H1 (cell line): Measurements from ENCODE around the gene YWHAG. TPM values are rescaled to one million over a fixed set of nuclear protein-coding genes. Genes with fewer than 3 reads are reported as not detected.

ENCODE experiments used
- CTCF ChIA-PET: fragments of 300-600 bp; sonication (Branson Sonifier 250); formaldehyde crosslinking; loops from one replicate; lab custom pipeline; 2021; ENCODE audit not compliant: partially characterized antibody; lab: Charles Lee
- POLR2A ChIA-PET: fragments of 300-600 bp; sonication (Branson Sonifier 250); formaldehyde crosslinking; loops from one replicate; lab custom pipeline; 2021; ENCODE audit warnings: inconsistent platforms; ENCODE audit not compliant: partially characterized antibody; lab: Charles Lee
- DNase-seq, 2 experiments: peaks; one replicate each; pipeline versions ENCODE4 v3.0.0 to v3.0.0-alpha.2; 2010 to 2022; ENCODE audit warnings: low spot score in 2 of 2, low read depth in 1 of 2, mixed read lengths in 1 of 2
- FAIRE-seq: peaks from 2 replicates; lab custom pipeline; 2011; peaks lifted over from hg19 to GRCh38; lab: Jason Lieb, UNC
- H2AFZ ChIP-seq: 2 replicates; pipeline ENCODE4 v1.8.1; 2012; ENCODE audit warnings: low read length, inconsistent platforms
- H2AK5ac ChIP-seq: 2 replicates; pipeline ENCODE4 v1.6.1; 2013; ENCODE audit warnings: low read depth, low read length
- H2BK120ac ChIP-seq: replicated peaks from 2 replicates; pipeline ENCODE3; 2013; ENCODE audit warnings: low read depth, low read length, inconsistent platforms
- H2BK12ac ChIP-seq: 2 replicates; pipeline ENCODE4 v1.6.1; 2013; ENCODE audit warnings: low read depth, low read length
- H2BK15ac ChIP-seq: 2 replicates; pipeline ENCODE4 v1.6.1; 2013; ENCODE audit warnings: low read length
- H2BK20ac ChIP-seq: 2 replicates; pipeline ENCODE4 v1.6.1; 2013; ENCODE audit warnings: low read length
- H2BK5ac ChIP-seq: 2 replicates; pipeline ENCODE4 v1.6.1; 2013; ENCODE audit warnings: low read depth, low read length
- H3K14ac ChIP-seq: 2 replicates; pipeline ENCODE4 v1.6.1; 2013; ENCODE audit warnings: inconsistent platforms; ENCODE audit not compliant: insufficient read length
- H3K18ac ChIP-seq: 2 replicates; pipeline ENCODE4 v1.6.1; 2013; ENCODE audit warnings: low read length; ENCODE audit errors: extremely low read depth
- H3K23ac ChIP-seq: 2 replicates; pipeline ENCODE4 v1.6.1; 2013; ENCODE audit warnings: inconsistent platforms; ENCODE audit not compliant: insufficient read length
- H3K23me2 ChIP-seq: 2 replicates; pipeline ENCODE4 v1.6.1; 2013; ENCODE audit warnings: low read depth, low read length
- H3K27ac ChIP-seq: 2 replicates; pipeline ENCODE4 v1.6.1; 2011; ENCODE audit warnings: low read depth, low read length, inconsistent platforms
- H3K27me3 ChIP-seq, 4 experiments: replicated peaks in 1 of 4; 1 replicate in 1 of 4; 2 replicates in 3 of 4; pipeline versions ENCODE4 v1.6.1 to v1.8.1; 2011 to 2013; ENCODE audit warnings: low read length in 3 of 4, mild to moderate bottlenecking in 3 of 4, inconsistent platforms in 2 of 4, mixed read lengths in 2 of 4, moderate library complexity in 1 of 4; ENCODE audit not compliant: control insufficient read depth in 3 of 4, insufficient read depth in 3 of 4; ENCODE audit errors: extremely low read depth in 1 of 4
- H3K36me3 ChIP-seq, 4 experiments: 2 replicates each; pipeline versions ENCODE4 v1.6.1 to v1.8.1; 2011 to 2013; ENCODE audit warnings: mild to moderate bottlenecking in 4 of 4, low read length in 3 of 4, moderate library complexity in 2 of 4, control low read depth in 1 of 4, inconsistent platforms in 1 of 4; ENCODE audit not compliant: insufficient read depth in 4 of 4, control insufficient read depth in 2 of 4
- H3K4ac ChIP-seq: replicated peaks from 2 replicates; pipeline ENCODE3; 2013; ENCODE audit warnings: low read length, low read depth, mixed read lengths, inconsistent platforms; ENCODE audit not compliant: insufficient read length
- H3K4me1 ChIP-seq, 4 experiments: replicated peaks in 1 of 4; 1 replicate in 1 of 4; 2 replicates in 3 of 4; pipeline versions ENCODE4 v1.6.1 to v1.8.1; 2011 to 2013; ENCODE audit warnings: low read length in 3 of 4, inconsistent platforms in 2 of 4, mixed read lengths in 1 of 4; ENCODE audit not compliant: insufficient read depth in 4 of 4, control insufficient read depth in 3 of 4
- H3K4me2 ChIP-seq, 2 experiments: 2 replicates each; pipeline versions ENCODE4 v1.6.1 to v1.8.1; 2011 to 2013; ENCODE audit warnings: low read depth in 2 of 2, low read length in 2 of 2, control low read depth in 1 of 2, inconsistent platforms in 1 of 2, mild to moderate bottlenecking in 1 of 2; ENCODE audit not compliant: insufficient read depth in 1 of 2
- H3K4me3 ChIP-seq, 4 experiments: fragments of 200-600, 300-600 bp in 1 of 4; sonication (generic), shearing (Covaris generic), sonication (Bioruptor Twin) in 1 of 4; 2 replicates each; pipeline versions ENCODE4 v1.5.1 to v1.8.1; 2011 to 2016; ENCODE audit warnings: low read length in 4 of 4, low read depth in 3 of 4, control low read depth in 2 of 4, inconsistent platforms in 2 of 4, mild to moderate bottlenecking in 2 of 4, mixed read lengths in 1 of 4, moderate library complexity in 1 of 4; ENCODE audit not compliant: insufficient read depth in 2 of 4; ENCODE audit errors: extremely low read depth in 1 of 4
- H3K56ac ChIP-seq: replicated peaks from 2 replicates; pipeline ENCODE3; 2013; ENCODE audit warnings: low read depth, mild to moderate bottlenecking, mixed read lengths, low read length, inconsistent platforms; ENCODE audit not compliant: insufficient read length
- H3K79me1 ChIP-seq: 2 replicates; pipeline ENCODE4 v1.6.1; 2013; ENCODE audit warnings: low read depth, low read length, control low read depth
- H3K79me2 ChIP-seq, 2 experiments: 2 replicates each; pipeline versions ENCODE4 v1.6.1 to v1.8.1; 2012 to 2013; ENCODE audit warnings: low read length in 2 of 2, mild to moderate bottlenecking in 2 of 2, inconsistent platforms in 1 of 2; ENCODE audit not compliant: insufficient read depth in 2 of 2, control insufficient read depth in 1 of 2
- H3K9ac ChIP-seq, 4 experiments: replicated peaks in 1 of 4; 1 replicate in 1 of 4; 2 replicates in 3 of 4; pipeline versions ENCODE4 v1.6.1 to v1.8.1; 2011 to 2013; ENCODE audit warnings: low read depth in 3 of 4, low read length in 3 of 4, control low read depth in 2 of 4, mild to moderate bottlenecking in 2 of 4, moderate library complexity in 2 of 4, inconsistent platforms in 1 of 4; ENCODE audit errors: extremely low read depth in 1 of 4
- H3K9me3 ChIP-seq, 2 experiments: 2 replicates each; pipeline versions ENCODE4 v1.6.1 to v1.8.1; 2012 to 2013; ENCODE audit warnings: mild to moderate bottlenecking in 2 of 2, moderate library complexity in 2 of 2, control low read depth in 1 of 2, inconsistent platforms in 1 of 2, low read depth in 1 of 2, low read length in 1 of 2, mixed read lengths in 1 of 2; ENCODE audit not compliant: insufficient read depth in 2 of 2
- H4K20me1 ChIP-seq, 2 experiments: replicated peaks in 1 of 2; 2 replicates each; pipeline versions ENCODE3 to v1.8.1; 2011 to 2013; ENCODE audit warnings: inconsistent platforms in 2 of 2, low read length in 2 of 2, mild to moderate bottlenecking in 1 of 2; ENCODE audit not compliant: insufficient read depth in 2 of 2, control insufficient read depth in 1 of 2
- H4K5ac ChIP-seq: 2 replicates; pipeline ENCODE4 v1.6.1; 2013; ENCODE audit warnings: low read length, low read depth, mixed read lengths, inconsistent platforms; ENCODE audit not compliant: insufficient read length
- H4K8ac ChIP-seq: 2 replicates; pipeline ENCODE4 v1.8.0; 2013; ENCODE audit warnings: mild to moderate bottlenecking, moderate library complexity, low read length, inconsistent platforms; ENCODE audit not compliant: insufficient read depth; ENCODE audit errors: extremely low read depth
- H4K91ac ChIP-seq: replicated peaks from 2 replicates; pipeline ENCODE3; 2013; ENCODE audit warnings: low read length, mixed read lengths, inconsistent platforms; ENCODE audit not compliant: insufficient read length
- BRCA1 ChIP-seq: IDR thresholded peaks from 2 replicates; pipeline ENCODE4 v1.6.1; 2012; ENCODE audit warnings: low read depth, low read length, improper control_type of control experiment
- CBX5 ChIP-seq: fragments of 300-800, 300-1000 bp; sonication (generic); IDR thresholded peaks from 2 replicates; pipeline ENCODE4 v1.7.1; 2016; ENCODE audit warnings: antibody characterized with exemption, low read length, low read depth
- CTCF ChIP-seq, 3 experiments: IDR thresholded peaks; 1 replicate in 2 of 3; 2 replicates in 1 of 3; pipeline versions ENCODE4 v1.5.1 to v1.6.1; 2011; ENCODE audit warnings: low read length in 3 of 3, mild to moderate bottlenecking in 3 of 3, inconsistent platforms in 2 of 3, low read depth in 1 of 3, moderate library complexity in 1 of 3; ENCODE audit not compliant: insufficient read depth in 1 of 3; ENCODE audit errors: control extremely low read depth in 1 of 3
- EP300 ChIP-seq, 2 experiments: IDR thresholded peaks; 1 replicate in 1 of 2; 2 replicates in 1 of 2; pipeline ENCODE4 v1.6.1; 2011 to 2012; ENCODE audit warnings: low read depth in 2 of 2, low read length in 2 of 2, mild to moderate bottlenecking in 2 of 2, borderline replicate concordance in 1 of 2, inconsistent platforms in 1 of 2, moderate library complexity in 1 of 2
- KDM1A ChIP-seq: fragments of 200-600, 300-600 bp; sonication (generic); IDR thresholded peaks from 2 replicates; pipeline ENCODE4 v1.7.1; 2016; ENCODE audit warnings: mild to moderate bottlenecking, low read length, borderline replicate concordance
- POLR2A ChIP-seq, 2 experiments: IDR thresholded peaks; 1 replicate in 1 of 2; 2 replicates in 1 of 2; pipeline ENCODE4 v1.6.1; 2011; ENCODE audit warnings: low read depth in 2 of 2, low read length in 2 of 2, mild to moderate bottlenecking in 2 of 2; ENCODE audit errors: control extremely low read depth in 1 of 2
- RFX5 ChIP-seq: IDR thresholded peaks from 2 replicates; pipeline ENCODE4 v1.6.1; 2011; ENCODE audit warnings: low read depth, low read length, improper control_type of control experiment, borderline replicate concordance
- SIX5 ChIP-seq: IDR thresholded peaks from 2 replicates; pipeline ENCODE4 v1.6.1; 2011; ENCODE audit warnings: mild to moderate bottlenecking, low read depth, low read length
- SP2 ChIP-seq: IDR thresholded peaks from 2 replicates; pipeline ENCODE4 v1.6.1; 2012; ENCODE audit warnings: mild to moderate bottlenecking, low read length, inconsistent platforms
- WGBS, 2 experiments: shearing (Covaris generic) in 1 of 2; methylation state at CpG; one replicate each; pipeline versions ENCODE4 v1.1.6 to v1.1.7; 2013 to 2015; ENCODE audit warnings: low lambda C conversion rate in 2 of 2, mixed read lengths in 2 of 2, inconsistent platforms in 1 of 2, low coverage in 1 of 2, missing lambda C conversion rate in 1 of 2; ENCODE audit not compliant: insufficient replicate concordance in 2 of 2, insufficient coverage in 1 of 2, insufficient read length in 1 of 2; ENCODE audit errors: extremely low coverage in 1 of 2, missing lambda C conversion rate in 1 of 2; 5-methylcytosine and 5-hydroxymethylcytosine counted together
- polyA plus RNA-seq, 7 experiments: library from polyadenylated mRNA; depleted of rRNA in 3 of 7; stranded (reverse) in 5 of 7; unstranded in 2 of 7; fragments of >200 nt in 5 of 7; fragments of 200-250 nt in 2 of 7; gene quantifications; 1 replicate in 5 of 7; 2 replicates in 1 of 7; 4 replicates in 1 of 7; pipeline versions ENCODE4 v1.2.1 to v1.2.3, GENCODE V29; 2011 to 2013; ENCODE audit warnings: missing spikeins in 2 of 7, mixed read lengths in 2 of 7
- total RNA-seq: library from RNA; stranded (reverse); fragmentation: NEBNext Ultra II Directional; extraction: Animal tissue kit (Norgen Biotek cat#: 25700); gene quantifications from 2 replicates; pipeline ENCODE4 v1.2.1, GENCODE V29; 2021

Gene YWHAG
- total and polyA plus RNA-seq, 2 of the 8 experiments (the other 6 are each of a cell fraction or from before 2014, with no cell fraction given) = 57.2 to 241 TPM

GRCh38 chr7:76310102-76310957 is 48.5 kb downstream of the YWHAG start:
- H3K9me3 ChIP-seq = no peaks in the 10 kb centered on the region; a peak in 1 of 4 replicates
- FAIRE-seq = no peak
- H3K79me1 ChIP-seq = no peaks in the 10 kb centered on the region
- H3K4ac ChIP-seq = no peak overlapping the region
- ChIA-PET CTCF (interaction anchor here (0.7 to 20.9 kb wide), 9 partner anchors 19 to 241 kb away, joined by 3 to 426 read pairs (median 7); no protein-coding TSS in a partner anchor), POLR2A (interaction anchor here (1.4 kb wide), 1 partner anchor 12 kb away, joined by 3 read pairs; no protein-coding TSS in a partner anchor)
- H3K27me3 ChIP-seq = no peaks in the 10 kb centered on the region
- H3K9ac ChIP-seq = no peak overlapping the region
- no peak overlapping the region for H3K27ac ChIP-seq
- H2BK5ac ChIP-seq = peak overlapping the region; percentile 24; the same call in 1 of the 2 replicates
- no peak overlapping the region for H3K56ac ChIP-seq
- no peaks in the 10 kb centered on the region for H3K23me2 ChIP-seq
- H3K18ac ChIP-seq = no peak overlapping the region
- 0 out of 2 replicates have a peak overlapping the region, but pooled peaks have one; percentile 39 for H2BK12ac ChIP-seq
- no peak for DNase-seq
- no peak overlapping the region for H3K4me3 ChIP-seq
- no peak overlapping the region for H2AFZ ChIP-seq
- no peak overlapping the region for H2BK15ac ChIP-seq
- H4K8ac ChIP-seq = no peak overlapping the region; the same call in 1 of the 2 replicates
- 85% methylated on average over 19 of the region's 21 CpGs; no CpG with 5 or more reads in 1 of the 2 experiments for WGBS, 2 experiments
- H4K20me1 ChIP-seq = no peaks in the 10 kb centered on the region
- H3K23ac ChIP-seq = no peak overlapping the region
- H3K14ac ChIP-seq = no peak overlapping the region
- no peak overlapping the region for H4K91ac ChIP-seq
- H3K79me2 ChIP-seq = no peaks in the 10 kb centered on the region
- H2BK20ac ChIP-seq = 0 out of 2 replicates have a peak overlapping the region, but pooled peaks have one; percentile 72
- peaks cover 0 to 8% (median 2%) of the 10 kb centered on the region in 4 experiments; a peak in 2 of 7 replicates for H3K4me1 ChIP-seq
- no peak overlapping the region for H4K5ac ChIP-seq
- TF ChIP-seq EP300 (IDR thresholded peaks at IDR 0.05; ENCODE audit: borderline replicate concordance in 1 of 2, low read depth in 2 of 2, low read length in 2 of 2) = no peak
- TF ChIP-seq RFX5 = no peak
- no peak for TF ChIP-seq CTCF (IDR thresholded peaks at IDR 0.05; ENCODE audit: control extremely low read depth in 1 of 3, insufficient read depth in 1 of 3, low read depth in 1 of 3, low read length in 3 of 3)
- no peak for TF ChIP-seq SP2
- TF ChIP-seq POLR2A (IDR thresholded peaks at IDR 0.05; ENCODE audit: control extremely low read depth in 1 of 2, low read depth in 2 of 2, low read length in 2 of 2) = no peak
- TF ChIP-seq KDM1A = no peak
- TF ChIP-seq CBX5 = no peak
- TF ChIP-seq BRCA1 = no peak
- no peak for TF ChIP-seq SIX5
- TF ChIP-seq, all 59 proteins: peak for 0
- no peaks in the 10 kb centered on the region for H3K36me3 ChIP-seq
- H2AK5ac ChIP-seq = no peak overlapping the region
- H2BK120ac ChIP-seq = no peak overlapping the region
- no peak overlapping the region for H3K4me2 ChIP-seq
